HG02623 (cell line): Measurements from ENCODE around the gene PKN3.

Experiments
- ATAC-seq: cut with Tn5 transposase; IDR thresholded peaks from one replicate; pipeline ENCODE4 v1.9.1; 2021; ENCODE audit warnings: moderate library complexity; ENCODE audit not compliant: unreplicated experiment

Gene PKN3

GRCh38 chr9:128715436-128715750 is 13.1 kb downstream of the PKN3 start:
- no peak for ATAC-seq

- no peak for ATAC-seq
Measured at GRCh38 chr9:128716581-128717254, 14.4 kb downstream of the PKN3 start.

GRCh38 chr9:128718047-128718446 is 15.7 kb downstream of the PKN3 start:
- no peak for ATAC-seq

GRCh38 chr9:128718475-128718874 is 16.2 kb downstream of the PKN3 start:
- ATAC-seq, result no peak

GRCh38 chr9:128719919-128720605 is 17.8 kb downstream of the PKN3 start:
- no peak for ATAC-seq

- no peak for ATAC-seq
Measured at GRCh38 chr9:128720841-128721486, 18.7 kb downstream of the PKN3 start.

DNA sequence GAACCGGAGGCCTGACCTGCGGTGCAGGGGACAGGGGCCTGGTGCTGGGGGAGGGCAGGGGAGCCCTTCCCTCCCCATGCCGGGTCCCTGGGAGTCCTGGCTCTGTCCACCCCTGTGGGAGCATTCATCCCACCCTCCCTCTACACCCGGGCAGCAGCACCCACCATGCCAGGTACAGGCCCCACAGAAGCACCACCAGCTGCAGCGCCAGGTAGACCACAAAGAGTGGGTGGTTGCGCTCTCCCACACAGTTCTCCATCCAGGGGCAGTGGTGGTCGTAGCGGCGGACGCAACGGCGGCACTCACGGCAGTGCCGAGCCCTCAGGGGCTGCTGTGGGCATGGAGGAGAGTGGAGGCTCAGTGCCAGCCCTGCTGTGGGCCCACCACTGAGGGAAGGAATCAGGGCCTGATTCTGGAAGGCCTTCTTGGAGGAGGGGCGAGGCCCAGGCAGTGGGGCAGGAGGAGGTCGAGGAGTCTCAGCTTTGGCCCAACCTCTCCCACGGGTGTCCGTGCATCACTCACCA is 19.2 kb downstream of the PKN3 start:
- ATAC-seq, result no peak

GRCh38 chr9:128722380-128723351 is 20.4 kb downstream of the PKN3 start:
- ATAC-seq, result no peak

GRCh38 chr9:128723352-128723865 is 21.1 kb downstream of the PKN3 start:
- ATAC-seq, result no peak

DNA sequence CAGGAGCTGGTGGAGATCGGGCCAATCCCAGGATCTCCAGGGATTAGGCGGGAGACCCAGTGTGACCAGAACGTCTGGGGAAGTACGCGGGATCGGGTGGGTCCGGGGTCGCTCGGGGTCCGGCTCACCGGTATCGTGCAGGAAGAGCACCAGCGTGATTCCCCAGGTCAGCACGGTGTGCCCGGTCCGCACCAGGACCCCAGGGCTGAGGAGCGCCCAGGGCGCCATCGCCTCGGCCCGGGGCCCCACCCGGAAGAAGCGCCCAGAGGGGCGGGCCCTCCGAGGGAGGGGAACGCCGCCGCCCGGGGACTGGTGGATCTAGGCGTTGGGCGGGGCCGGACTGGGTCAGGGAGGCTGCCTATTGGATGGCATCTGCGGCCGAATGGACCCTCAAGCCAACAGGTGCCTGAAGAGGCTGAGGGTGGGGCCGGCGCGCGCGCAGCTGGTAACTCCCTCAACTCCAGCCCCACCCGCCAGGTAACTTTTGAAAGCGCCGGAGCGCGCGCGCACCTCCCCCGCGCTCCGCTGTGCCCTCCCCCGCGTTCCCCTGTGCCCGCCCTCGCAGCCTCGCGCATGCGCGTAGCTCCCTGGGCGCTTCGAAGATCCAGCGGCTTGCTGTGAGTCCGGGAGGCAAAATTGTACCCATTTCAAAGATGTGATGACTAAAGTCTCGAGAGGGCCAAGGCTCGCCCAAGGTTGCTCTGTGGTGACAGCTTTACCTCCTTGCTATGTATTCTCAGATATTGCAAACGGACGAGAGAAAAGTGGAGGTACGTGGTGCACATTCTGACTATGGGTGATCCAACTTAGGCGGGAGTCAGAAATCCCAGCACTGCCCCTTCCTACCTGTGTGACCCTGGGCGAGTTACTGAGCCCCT is 21.8 kb downstream of the PKN3 start, which contains the start of gene ZDHHC12:
TSS of gene ZDHHC12 (minus strand) at position 262 of the 878 bp plus-strand sequence. CDS start at position 228, 34 bp downstream.
- ATAC-seq, result peak; percentile 96

GRCh38 chr9:128724744-128725211 is 22.5 kb downstream of the PKN3 start:
- ATAC-seq, result no peak

- no peak for ATAC-seq
Measured at GRCh38 chr9:128727640-128728248, 25.4 kb downstream of the PKN3 start.

DNA sequence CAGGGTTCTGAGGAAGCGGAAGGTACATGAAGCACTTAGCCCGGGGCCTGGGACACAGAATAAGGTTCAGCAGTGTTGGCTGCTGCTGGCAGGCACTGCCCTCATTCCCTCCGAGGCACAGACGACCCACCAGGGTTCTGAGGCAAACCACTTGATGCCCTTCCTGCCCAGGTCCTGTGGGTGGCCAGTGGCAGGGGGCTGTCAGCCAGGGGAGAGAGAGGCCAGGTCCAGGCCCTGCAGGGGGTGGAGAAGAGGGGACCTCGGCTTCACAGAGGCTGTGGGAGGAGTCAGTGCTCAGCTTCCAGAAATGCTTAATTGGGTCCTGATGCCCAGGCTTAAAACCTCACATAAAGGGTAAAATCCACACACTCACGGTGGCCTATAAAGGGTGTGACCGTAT is 26.0 kb downstream of the PKN3 start:
- no peak for ATAC-seq

GRCh38 chr9:128729302-128729701 is 27.0 kb downstream of the PKN3 start:
- ATAC-seq, result no peak

GRCh38 chr9:128729766-128730517 is 27.6 kb downstream of the PKN3 start:
- ATAC-seq, result no peak

DNA sequence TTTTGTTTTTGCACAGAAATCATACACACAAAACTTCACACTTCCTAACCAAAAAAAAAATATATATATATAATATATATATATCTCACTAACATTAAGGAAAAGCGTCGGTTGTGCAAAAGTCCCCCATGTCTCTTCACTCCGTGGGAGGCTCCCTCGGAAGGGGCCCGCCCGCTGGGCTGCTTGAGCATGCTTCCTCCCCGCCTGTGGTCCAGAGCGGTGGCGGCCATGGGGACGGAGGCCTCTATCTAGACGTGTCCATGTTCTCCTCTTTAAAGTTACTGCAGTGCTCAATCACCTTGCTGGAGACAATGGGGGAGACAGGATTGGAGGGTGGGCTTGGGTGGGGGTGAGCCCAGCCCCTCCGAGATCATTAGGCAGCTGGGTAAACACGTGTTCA is 28.8 kb downstream of the PKN3 start:
- no peak for ATAC-seq

DNA sequence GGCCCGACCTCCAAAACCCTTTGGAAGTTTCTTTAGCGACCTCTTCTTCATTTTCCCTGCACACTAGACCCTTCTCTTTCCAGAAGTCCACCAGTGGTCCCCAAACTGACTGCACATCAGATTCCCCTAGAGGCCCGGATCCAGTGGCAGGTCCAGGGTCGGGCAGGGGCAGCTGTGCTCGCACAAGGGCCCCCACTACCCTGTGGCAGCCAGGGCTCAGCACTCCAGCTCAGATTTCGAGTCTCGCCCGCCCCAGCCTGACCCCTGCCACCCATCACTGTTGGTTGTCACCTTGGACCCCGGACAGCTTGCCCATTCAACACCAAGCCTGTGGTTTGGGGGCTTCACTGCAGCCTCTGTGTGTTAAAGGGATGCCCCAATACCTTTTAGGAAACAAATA is 29.4 kb downstream of the PKN3 start:
- no peak for ATAC-seq

DNA sequence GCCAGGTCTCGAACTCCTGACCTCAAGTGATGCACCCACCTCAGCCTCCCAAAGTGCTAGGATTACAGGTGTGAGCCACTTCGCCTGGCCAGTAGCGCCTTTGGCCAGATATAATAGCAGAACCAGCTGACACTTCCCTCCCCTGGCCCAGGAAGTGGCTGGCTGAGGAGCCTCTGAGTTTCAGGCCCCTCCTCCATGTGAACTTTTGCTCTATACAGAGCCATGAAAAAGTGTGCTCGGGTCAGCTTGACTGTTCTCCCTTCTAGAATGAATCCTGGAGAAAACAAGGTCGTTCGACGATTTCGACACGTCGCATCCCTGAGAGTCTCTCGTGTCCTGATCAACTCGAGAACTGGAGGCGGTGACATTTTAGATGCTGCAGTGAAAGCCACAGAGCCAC is 30.3 kb downstream of the PKN3 start:
- no peak for ATAC-seq
